Measurements from ENCODE around the gene LSM8. TPM values are rescaled to one million over a fixed set of nuclear protein-coding genes. Genes with fewer than 3 reads are reported as not detected.

LSM8 gene
- total and polyA plus RNA-seq, 2 of the 8 experiments (the other 6 are each of a cell fraction or from before 2014, with no cell fraction given): 36.9 to 51.0 TPM

DNA sequence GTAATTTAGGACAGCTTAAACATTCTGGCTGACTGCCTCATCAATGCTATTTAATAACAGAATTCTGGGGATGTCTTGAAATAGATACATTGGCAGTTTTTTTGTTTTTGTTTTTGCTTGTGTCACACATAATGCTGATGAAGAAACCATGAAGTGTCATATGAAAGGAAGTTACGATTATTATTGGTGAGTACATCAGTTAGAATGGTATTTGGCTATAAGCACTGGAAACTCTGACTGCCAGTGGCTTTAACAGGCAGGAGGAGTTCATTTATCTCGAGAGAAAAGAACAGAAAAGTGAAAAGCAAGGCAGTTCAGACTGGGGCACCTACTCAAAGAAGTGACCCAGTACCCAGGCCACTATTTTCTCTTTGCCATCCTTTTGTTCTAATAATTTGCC is 18.1 kb downstream of the LSM8 start:
- no peak overlapping the region for H3K18ac ChIP-seq (ENCODE audit: extremely low read depth, low read length)
- H2BK20ac ChIP-seq (ENCODE audit: low read length): no peak overlapping the region
- no peak overlapping the region for H3K4me2 ChIP-seq (ENCODE audit: insufficient read depth in 1 of 2, low read depth in 2 of 2, low read length in 2 of 2)
- no peak overlapping the region for H2BK5ac ChIP-seq (ENCODE audit: low read depth, low read length)
- TF ChIP-seq CREB1 (IDR thresholded peaks at IDR 0.05) (no peak), MAFK (IDR thresholded peaks at IDR 0.05; ENCODE audit: low read depth, low read length) (no peak), SP2 (IDR thresholded peaks at IDR 0.05; ENCODE audit: low read length) (no peak), PHF8 (conservative IDR thresholded peaks at IDR 0.05; ENCODE audit: low read depth, low read length) (no peak), ASH2L (IDR thresholded peaks at IDR 0.05; ENCODE audit: low read length) (no peak), SAP30 (IDR thresholded peaks at IDR 0.05; ENCODE audit: insufficient read depth, insufficient replicate concordance, low read length) (no peak), HDAC2 (IDR thresholded peaks at IDR 0.05; ENCODE audit: borderline replicate concordance in 1 of 2, low read depth in 2 of 2, low read length in 2 of 2) (no peak)
- TF ChIP-seq, protein P1, sequence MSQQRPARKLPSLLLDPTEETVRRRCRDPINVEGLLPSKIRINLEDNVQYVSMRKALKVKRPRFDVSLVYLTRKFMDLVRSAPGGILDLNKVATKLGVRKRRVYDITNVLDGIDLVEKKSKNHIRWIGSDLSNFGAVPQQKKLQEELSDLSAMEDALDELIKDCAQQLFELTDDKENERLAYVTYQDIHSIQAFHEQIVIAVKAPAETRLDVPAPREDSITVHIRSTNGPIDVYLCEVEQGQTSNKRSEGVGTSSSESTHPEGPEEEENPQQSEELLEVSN (IDR thresholded peaks at IDR 0.05): no peak
- H3K9me3 ChIP-seq (ENCODE audit: insufficient read depth in 2 of 2, low read depth in 1 of 2, low read length in 1 of 2): no peaks in the 10 kb centered on the region
- no peak overlapping the region for H4K8ac ChIP-seq (ENCODE audit: extremely low read depth, insufficient read depth, low read length)
- no peaks in the 10 kb centered on the region for H3K36me3 ChIP-seq (ENCODE audit: control insufficient read depth in 2 of 4, insufficient read depth in 4 of 4, low read length in 3 of 4)
- H3K56ac ChIP-seq (replicated peaks; ENCODE audit: insufficient read length, low read depth, low read length): no peak overlapping the region
- H3K79me1 ChIP-seq (ENCODE audit: low read depth, low read length): no peaks in the 10 kb centered on the region
- H3K23ac ChIP-seq (ENCODE audit: insufficient read length): no peak overlapping the region
- H3K4me3 ChIP-seq (ENCODE audit: extremely low read depth in 1 of 4, insufficient read depth in 2 of 4, low read depth in 3 of 4, low read length in 4 of 4): no peak overlapping the region
- no peaks in the 10 kb centered on the region for H3K79me2 ChIP-seq (ENCODE audit: control insufficient read depth in 1 of 2, insufficient read depth in 2 of 2, low read length in 2 of 2)
- no peak overlapping the region for H2BK120ac ChIP-seq (replicated peaks; ENCODE audit: low read depth, low read length)
- no peak overlapping the region for H3K4ac ChIP-seq (replicated peaks; ENCODE audit: insufficient read length, low read depth, low read length)
- WGBS, 2 experiments (ENCODE audit: extremely low coverage in 1 of 2, insufficient coverage in 1 of 2, insufficient read length in 1 of 2, insufficient replicate concordance in 2 of 2, low coverage in 1 of 2, low lambda C conversion rate in 2 of 2, missing lambda C conversion rate in 1 of 2): 86% methylated on average over 2 of the region's 2 CpGs; no CpG with 5 or more reads in 1 of the 2 experiments
- H3K4me1 ChIP-seq (replicated peaks in 1 of 4; ENCODE audit: control insufficient read depth in 3 of 4, insufficient read depth in 4 of 4, low read length in 3 of 4): no peaks in the 10 kb centered on the region
- no peak overlapping the region for H2AK5ac ChIP-seq (ENCODE audit: low read depth, low read length)
- no peak for FAIRE-seq
- no peak overlapping the region for H4K5ac ChIP-seq (ENCODE audit: insufficient read length, low read depth, low read length)
- no peak overlapping the region for H3K14ac ChIP-seq (ENCODE audit: insufficient read length)
- no peak overlapping the region for H3K9ac ChIP-seq (replicated peaks in 1 of 4; ENCODE audit: extremely low read depth in 1 of 4, low read depth in 3 of 4, low read length in 3 of 4)
- ChIA-PET POLR2A (ENCODE audit: partially characterized antibody) (no interaction called here), CTCF (ENCODE audit: partially characterized antibody) (no interaction called here)
- no peak overlapping the region for H2AFZ ChIP-seq (ENCODE audit: low read length)
- H3K23me2 ChIP-seq (ENCODE audit: low read depth, low read length): no peaks in the 10 kb centered on the region
- DNase-seq (ENCODE audit: low read depth in 1 of 2, low spot score in 2 of 2): no peak
- no peak overlapping the region for H3K27ac ChIP-seq (ENCODE audit: low read depth, low read length)
- no peak overlapping the region for H2BK15ac ChIP-seq (ENCODE audit: low read length)
- H4K91ac ChIP-seq (replicated peaks; ENCODE audit: insufficient read length, low read length): no peak overlapping the region
- H3K27me3 ChIP-seq (replicated peaks in 1 of 4; ENCODE audit: control insufficient read depth in 3 of 4, extremely low read depth in 1 of 4, insufficient read depth in 3 of 4, low read length in 3 of 4): no peaks in the 10 kb centered on the region
- H2BK12ac ChIP-seq (ENCODE audit: low read depth, low read length): no peak overlapping the region
- H4K20me1 ChIP-seq (replicated peaks in 1 of 2; ENCODE audit: control insufficient read depth in 1 of 2, insufficient read depth in 2 of 2, low read length in 2 of 2): peaks cover 0 to 4% of the 10 kb centered on the region in 2 experiments

Data from H1 (cell line).